ENCODE results near the gene PCDHA7. TPM values are rescaled to one million over a fixed set of nuclear protein-coding genes. Genes with fewer than 3 reads are reported as not detected.
A peak's percentile ranks its signal among the peaks of the same experiment; 100 is the strongest.

The PCDHA7 gene
- total RNA-seq, 1 donor from 2014 or later = 0.35 TPM

DNA sequence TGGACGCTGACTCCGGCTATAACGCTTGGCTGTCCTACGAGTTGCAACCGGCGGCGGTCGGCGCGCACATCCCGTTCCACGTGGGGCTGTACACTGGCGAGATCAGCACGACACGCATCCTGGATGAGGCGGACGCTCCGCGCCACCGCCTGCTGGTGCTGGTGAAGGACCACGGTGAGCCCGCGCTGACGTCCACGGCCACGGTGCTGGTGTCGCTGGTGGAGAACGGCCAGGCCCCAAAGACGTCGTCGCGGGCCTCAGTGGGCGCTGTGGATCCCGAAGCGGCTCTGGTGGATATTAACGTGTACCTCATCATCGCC, 43.2 kb downstream of the PCDHA7 start:
- no peaks in the 10 kb centered on the region for H3K4me1 ChIP-seq
- peak; percentile 40 for ATAC-seq
- DNase-seq = no peak
- no peaks in the 10 kb centered on the region for H3K9me3 ChIP-seq
- intact Hi-C loops (cut with DNase I) = loop anchor here (10.0 kb wide), 1 partner anchor 168 kb away; no protein-coding TSS in a partner anchor
- H3K27ac ChIP-seq = no peak overlapping the region
- H3K36me3 ChIP-seq = no peaks in the 10 kb centered on the region
- H3K27me3 ChIP-seq = peaks cover 12% of the 10 kb centered on the region
- H3K4me3 ChIP-seq = no peak overlapping the region
- TF ChIP-seq CTCF (IDR thresholded peaks at IDR 0.05) = no peak

GRCh38 chr5:140881889-140882590, 48.0 kb downstream of the PCDHA7 start, which contains the start of gene PCDHA13:
Gene PCDHA13, plus strand, starts transcription at chr5:140882124. Its CDS starts 145 bp downstream, at chr5:140882269.
- Histone ChIP-seq H3K4me3 (peak within 1 kb of the TSS; percentile 37), H3K4me1 (no peaks in the 10 kb centered on the region), H3K27me3 (no peaks in the 10 kb centered on the region), H3K27ac (no peak within 1 kb of the TSS), H3K9me3 (no peaks in the 10 kb centered on the region), H3K36me3 (no peaks in the 10 kb centered on the region)
- peak; percentile 59 for DNase-seq
- peak; percentile 51 for TF ChIP-seq CTCF (IDR thresholded peaks at IDR 0.05)
- intact Hi-C loops (cut with DNase I) = no loop called here
- peak; percentile 76 for ATAC-seq

GRCh38 chr5:140882591-140882899, 48.5 kb downstream of the PCDHA7 start:
- peak overlapping the region; percentile 37 for H3K4me3 ChIP-seq
- TF ChIP-seq CTCF (IDR thresholded peaks at IDR 0.05) = no peak
- H3K9me3 ChIP-seq = no peaks in the 10 kb centered on the region
- H3K36me3 ChIP-seq = no peaks in the 10 kb centered on the region
- no peaks in the 10 kb centered on the region for H3K4me1 ChIP-seq
- no peaks in the 10 kb centered on the region for H3K27me3 ChIP-seq
- DNase-seq = no peak
- intact Hi-C loops (cut with DNase I) = no loop called here
- peak; percentile 62 for ATAC-seq
- no peak overlapping the region for H3K27ac ChIP-seq

DNA sequence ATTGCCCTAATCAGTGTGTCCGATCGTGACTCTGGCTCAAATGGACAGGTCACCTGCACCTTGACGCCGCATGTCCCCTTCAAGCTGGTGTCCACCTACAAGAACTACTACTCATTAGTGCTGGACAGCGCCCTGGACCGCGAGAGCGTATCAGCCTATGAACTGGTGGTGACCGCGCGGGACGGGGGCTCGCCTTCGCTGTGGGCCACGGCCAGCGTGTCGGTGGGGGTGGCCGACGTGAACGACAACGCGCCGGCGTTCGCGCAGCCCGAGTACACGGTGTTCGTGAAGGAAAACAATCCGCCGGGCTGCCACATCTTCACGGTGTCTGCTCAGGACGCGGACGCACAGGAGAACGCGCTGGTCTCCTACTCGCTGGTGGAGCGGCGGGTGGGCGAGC, 49.3 kb downstream of the PCDHA7 start:
- H3K4me3 ChIP-seq = no peak overlapping the region
- no peaks in the 10 kb centered on the region for H3K9me3 ChIP-seq
- peak; percentile 58 for DNase-seq
- no peak for ATAC-seq
- no peaks in the 10 kb centered on the region for H3K36me3 ChIP-seq
- H3K27me3 ChIP-seq = no peaks in the 10 kb centered on the region
- no peaks in the 10 kb centered on the region for H3K4me1 ChIP-seq
- intact Hi-C loops (cut with DNase I) = no loop called here
- TF ChIP-seq CTCF (IDR thresholded peaks at IDR 0.05) = no peak
- no peak overlapping the region for H3K27ac ChIP-seq

DNA sequence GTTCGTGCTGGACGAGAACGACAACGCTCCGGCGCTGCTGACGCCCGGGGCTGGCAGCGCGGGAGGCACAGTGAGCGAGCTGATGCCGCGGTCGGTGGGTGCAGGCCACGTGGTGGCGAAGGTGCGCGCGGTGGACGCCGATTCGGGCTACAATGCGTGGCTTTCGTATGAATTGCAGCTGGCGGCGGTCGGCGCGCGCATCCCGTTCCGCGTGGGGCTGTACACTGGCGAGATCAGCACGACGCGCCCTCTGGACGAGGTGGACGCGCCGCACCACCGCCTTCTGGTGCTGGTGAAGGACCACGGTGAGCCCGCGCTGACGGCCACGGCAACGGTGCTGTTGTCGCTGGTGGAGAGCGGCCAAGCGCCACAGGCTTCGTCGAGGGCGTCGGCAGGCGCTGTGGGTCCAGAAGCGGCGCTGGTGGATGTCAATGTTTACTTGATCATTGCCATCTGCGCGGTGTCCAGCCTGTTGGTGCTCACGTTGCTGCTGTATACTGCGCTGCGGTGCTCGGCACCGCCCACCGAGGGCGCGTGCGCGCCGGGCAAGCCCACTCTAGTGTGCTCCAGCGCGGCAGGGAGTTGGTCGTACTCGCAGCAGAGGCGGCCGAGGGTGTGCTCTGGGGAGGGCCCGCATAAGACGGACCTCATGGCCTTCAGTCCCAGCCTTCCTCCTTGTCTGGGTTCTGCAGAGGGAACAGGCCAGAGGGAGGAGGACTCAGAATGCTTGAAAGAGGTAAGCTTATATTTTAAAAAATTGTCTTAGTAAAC, 50.0 kb downstream of the PCDHA7 start:
- peak; percentile 26 for ATAC-seq
- no peaks in the 10 kb centered on the region for H3K9me3 ChIP-seq
- no peaks in the 10 kb centered on the region for H3K27me3 ChIP-seq
- intact Hi-C loops (cut with DNase I) = no loop called here
- H3K4me1 ChIP-seq = no peaks in the 10 kb centered on the region
- no peak overlapping the region for H3K4me3 ChIP-seq
- no peak overlapping the region for H3K27ac ChIP-seq
- DNase-seq = peak; percentile 58
- no peak for TF ChIP-seq CTCF (IDR thresholded peaks at IDR 0.05)
- no peaks in the 10 kb centered on the region for H3K36me3 ChIP-seq

Other genes with a start within 250 kb of the PCDHA7 start
- 127 TPM for gene CD14, start 201.1 kb upstream of the PCDHA7 start, total RNA-seq
- 10.7 TPM for gene TMCO6, start 194.8 kb upstream of the PCDHA7 start, total RNA-seq
- 47.2 TPM for gene NDUFA2, start 186.6 kb upstream of the PCDHA7 start, total RNA-seq
- 63.5 TPM for gene IK, start 186.4 kb upstream of the PCDHA7 start, total RNA-seq
- gene WDR55, start 169.4 kb upstream of the PCDHA7 start, total RNA-seq = 23.4 TPM
- 0.84 TPM for gene DND1, start 160.7 kb upstream of the PCDHA7 start, total RNA-seq
- 46.9 TPM for gene HARS1, start 142.9 kb upstream of the PCDHA7 start, total RNA-seq
- 23.1 TPM for gene HARS2, start 142.8 kb upstream of the PCDHA7 start, total RNA-seq
- gene ZMAT2, start 133.8 kb upstream of the PCDHA7 start, total RNA-seq = 42.3 TPM
- not detected for gene PCDHA1, start 48.1 kb upstream of the PCDHA7 start, total RNA-seq
- gene PCDHA2, start 39.4 kb upstream of the PCDHA7 start, total RNA-seq = 0.35 TPM
- gene PCDHA3, start 33.2 kb upstream of the PCDHA7 start, total RNA-seq = 1.3 TPM
- 1.1 TPM for gene PCDHA4, start 27.2 kb upstream of the PCDHA7 start, total RNA-seq
- 0.43 TPM for gene PCDHA5, start 12.7 kb upstream of the PCDHA7 start, total RNA-seq
- gene PCDHA6, start 6.3 kb upstream of the PCDHA7 start, total RNA-seq = 0.64 TPM
- gene PCDHA8, start 6.9 kb downstream of the PCDHA7 start, total RNA-seq = 0.49 TPM
- 0.20 TPM for gene PCDHA9, start 14.1 kb downstream of the PCDHA7 start, total RNA-seq
- gene PCDHA10, start 21.6 kb downstream of the PCDHA7 start, total RNA-seq = 1.7 TPM
- 0.38 TPM for gene PCDHA11, start 34.7 kb downstream of the PCDHA7 start, total RNA-seq
- gene PCDHA12, start 41.0 kb downstream of the PCDHA7 start, total RNA-seq = 8.8 TPM
- gene PCDHA13, start 47.9 kb downstream of the PCDHA7 start, total RNA-seq = 2.3 TPM
- 3.7 TPM for gene PCDHAC1, start 92.0 kb downstream of the PCDHA7 start, total RNA-seq
- gene PCDHAC2, start 132.2 kb downstream of the PCDHA7 start, total RNA-seq = 10.0 TPM
- gene PCDHB1, start 217.1 kb downstream of the PCDHA7 start, total RNA-seq = 0.12 TPM

Data from upper lobe of right lung (tissue), 1 donor.